Right atrium auricular region (tissue), 2 donors: ENCODE measurements around the gene HECTD3. TPM values are rescaled to one million over a fixed set of nuclear protein-coding genes. Genes with fewer than 3 reads are reported as not detected.

ENCODE experiments used
- DNase-seq: peaks from one replicate; pipeline ENCODE4 v3.0.0-alpha.2; 2019; ENCODE audit warnings: low spot score
- H3K27ac ChIP-seq, 2 donors: fragments of 200-600 bp; sonication (generic); 1 replicate in 1 of 2; 2 replicates in 1 of 2; pipeline ENCODE4 v1.5.1; 2016 to 2019
- H3K27me3 ChIP-seq, 2 donors: fragments of 200-600 bp; sonication (generic); one replicate each; pipeline versions ENCODE4 v1.5.1 to v1.6.0; 2017 to 2019
- H3K36me3 ChIP-seq: fragments of 200-600 bp; sonication (generic); one replicate; pipeline ENCODE4 v1.5.1; 2016
- H3K4me1 ChIP-seq, 2 donors: fragments of 200-600 bp; sonication (generic); one replicate each; pipeline versions ENCODE4 v1.5.1 to v1.6.0; 2017 to 2019
- H3K4me3 ChIP-seq, 2 donors: fragments of 200-600 bp; sonication (generic); 1 replicate in 1 of 2; 2 replicates in 1 of 2; pipeline ENCODE4 v1.5.1; 2017 to 2019; ENCODE audit warnings: mild to moderate bottlenecking in 1 of 2, moderate library complexity in 1 of 2
- H3K9me3 ChIP-seq, 2 donors: fragments of 200-600 bp; sonication (generic); one replicate each; pipeline ENCODE4 v1.5.1; 2019
- total RNA-seq, 2 donors: library from RNA; depleted of rRNA; stranded (reverse); fragments of >200 nt; gene quantifications; one replicate each; pipeline ENCODE4 v1.1.0, GENCODE V29; 2016
- TF ChIP-seq, protein P1 (sequence below), 2 donors: fragments of 200-600 bp; sonication (generic); IDR thresholded peaks; one replicate each; pipeline ENCODE4 v1.5.1; 2019; ENCODE audit warnings: antibody characterized with exemption in 2 of 2

The HECTD3 gene
- total RNA-seq, 2 donors from 2014 or later, result 13.0 to 15.6 TPM

DNA sequence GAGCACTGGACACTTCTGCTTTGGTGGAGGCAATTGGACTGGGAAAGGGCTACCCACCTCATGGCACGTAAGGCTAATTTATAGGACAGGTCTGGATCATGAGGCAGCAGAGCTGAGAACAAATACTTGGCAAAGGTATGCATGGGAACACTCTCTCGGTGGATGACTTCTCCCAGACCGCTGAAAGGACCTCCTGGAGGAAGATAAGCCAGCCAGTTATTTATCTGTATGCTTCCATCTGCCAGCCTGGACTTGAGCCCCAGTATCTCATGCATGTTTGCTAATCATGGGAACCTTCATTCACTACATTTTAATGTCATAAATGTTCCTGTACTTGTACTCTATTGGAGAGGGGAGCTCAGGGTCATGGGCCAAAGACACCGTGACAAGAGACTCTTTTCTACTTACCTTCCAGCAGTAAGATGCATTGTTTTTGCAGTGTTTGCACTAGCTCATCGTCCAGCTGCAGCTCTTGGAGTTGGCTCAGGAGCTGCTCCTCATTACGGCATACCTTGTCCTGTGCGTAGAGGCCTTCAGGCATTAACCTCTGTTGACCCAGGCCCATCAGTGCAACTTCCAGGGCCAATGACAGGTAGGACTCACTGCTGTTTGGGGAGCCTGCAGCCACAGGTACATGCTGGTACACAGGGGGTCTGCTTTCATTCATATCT, 24.6 kb upstream of the HECTD3 start:
- Histone ChIP-seq H3K36me3 (no peaks in the 10 kb centered on the region), H3K4me1 (no peaks in the 10 kb centered on the region), H3K27me3 (no peaks in the 10 kb centered on the region), H3K9me3 (no peaks in the 10 kb centered on the region), H3K27ac (no peak overlapping the region), H3K4me3 (no peak overlapping the region)
- DNase-seq, result no peak
- TF ChIP-seq, protein P1, sequence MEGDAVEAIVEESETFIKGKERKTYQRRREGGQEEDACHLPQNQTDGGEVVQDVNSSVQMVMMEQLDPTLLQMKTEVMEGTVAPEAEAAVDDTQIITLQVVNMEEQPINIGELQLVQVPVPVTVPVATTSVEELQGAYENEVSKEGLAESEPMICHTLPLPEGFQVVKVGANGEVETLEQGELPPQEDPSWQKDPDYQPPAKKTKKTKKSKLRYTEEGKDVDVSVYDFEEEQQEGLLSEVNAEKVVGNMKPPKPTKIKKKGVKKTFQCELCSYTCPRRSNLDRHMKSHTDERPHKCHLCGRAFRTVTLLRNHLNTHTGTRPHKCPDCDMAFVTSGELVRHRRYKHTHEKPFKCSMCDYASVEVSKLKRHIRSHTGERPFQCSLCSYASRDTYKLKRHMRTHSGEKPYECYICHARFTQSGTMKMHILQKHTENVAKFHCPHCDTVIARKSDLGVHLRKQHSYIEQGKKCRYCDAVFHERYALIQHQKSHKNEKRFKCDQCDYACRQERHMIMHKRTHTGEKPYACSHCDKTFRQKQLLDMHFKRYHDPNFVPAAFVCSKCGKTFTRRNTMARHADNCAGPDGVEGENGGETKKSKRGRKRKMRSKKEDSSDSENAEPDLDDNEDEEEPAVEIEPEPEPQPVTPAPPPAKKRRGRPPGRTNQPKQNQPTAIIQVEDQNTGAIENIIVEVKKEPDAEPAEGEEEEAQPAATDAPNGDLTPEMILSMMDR (IDR thresholded peaks at IDR 0.05), result no peak

- no peak for DNase-seq
- Histone ChIP-seq H3K36me3 (no peaks in the 10 kb centered on the region), H3K4me1 (no peaks in the 10 kb centered on the region), H3K9me3 (no peaks in the 10 kb centered on the region), H3K27ac (no peak overlapping the region), H3K4me3 (no peak overlapping the region), H3K27me3 (no peaks in the 10 kb centered on the region)
- TF ChIP-seq, protein P1 (IDR thresholded peaks at IDR 0.05), result no peak
Observed at GRCh38 chr1:45033356-45033755, 22.2 kb upstream of the HECTD3 start.

- TF ChIP-seq, protein P1 (IDR thresholded peaks at IDR 0.05), result no peak
- no peaks in the 10 kb centered on the region for H3K9me3 ChIP-seq
- H3K27ac ChIP-seq, result no peak overlapping the region
- no peak overlapping the region for H3K4me3 ChIP-seq
- no peaks in the 10 kb centered on the region for H3K27me3 ChIP-seq
- DNase-seq, result no peak
- H3K36me3 ChIP-seq, result no peaks in the 10 kb centered on the region
- no peaks in the 10 kb centered on the region for H3K4me1 ChIP-seq
Observed at GRCh38 chr1:45032837-45033236, 21.7 kb upstream of the HECTD3 start.

DNA sequence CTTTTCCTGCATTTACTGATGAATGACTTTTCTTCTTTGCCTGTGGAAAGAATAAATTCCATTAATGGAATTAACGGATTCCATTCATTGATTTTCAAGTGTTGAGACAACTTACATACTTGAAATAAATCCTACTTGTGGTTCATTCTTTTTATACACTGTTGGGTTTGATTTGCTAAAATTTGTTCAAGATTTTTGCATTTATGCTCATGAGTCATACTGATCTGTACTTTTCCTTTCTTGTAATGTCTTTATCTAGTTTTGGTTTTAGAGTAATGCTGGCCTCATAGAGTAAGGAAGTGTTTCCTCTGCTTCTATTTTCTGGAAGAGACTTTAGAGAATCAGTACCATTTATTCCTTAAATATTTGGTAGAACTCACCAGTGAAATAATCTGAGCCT, 15.3 kb upstream of the HECTD3 start:
- no peak overlapping the region for H3K27ac ChIP-seq
- no peaks in the 10 kb centered on the region for H3K27me3 ChIP-seq
- no peaks in the 10 kb centered on the region for H3K4me1 ChIP-seq
- no peaks in the 10 kb centered on the region for H3K36me3 ChIP-seq
- H3K9me3 ChIP-seq, result no peaks in the 10 kb centered on the region
- no peak for DNase-seq
- H3K4me3 ChIP-seq, result no peak overlapping the region
- TF ChIP-seq, protein P1 (IDR thresholded peaks at IDR 0.05), result no peak

- no peak for DNase-seq
- TF ChIP-seq, protein P1 (IDR thresholded peaks at IDR 0.05), result no peak
- Histone ChIP-seq H3K9me3 (no peaks in the 10 kb centered on the region), H3K4me3 (no peak overlapping the region), H3K27me3 (no peaks in the 10 kb centered on the region), H3K36me3 (no peaks in the 10 kb centered on the region), H3K4me1 (no peaks in the 10 kb centered on the region), H3K27ac (no peak overlapping the region)
Observed at GRCh38 chr1:45023663-45024062, 12.5 kb upstream of the HECTD3 start.
